ENCODE results near the gene CD99L2.

Gene CD99L2

GRCh38 chrX:150779385-150779784 lies 119.1 kb downstream of the CD99L2 start:
- no peaks in the 10 kb centered on the region for H3K9me3 ChIP-seq (ENCODE audit: control insufficient read depth, low read length)
- no peak for DNase-seq (ENCODE audit: low read depth)
- no peaks in the 10 kb centered on the region for H3K36me3 ChIP-seq (ENCODE audit: control insufficient read depth, insufficient read depth, low read length, severe bottlenecking)
- H3K9ac ChIP-seq (ENCODE audit: low read length), result no peak overlapping the region
- no peaks in the 10 kb centered on the region for H3K4me1 ChIP-seq (ENCODE audit: control insufficient read depth, insufficient read depth, low read length)
- H3K4me3 ChIP-seq (ENCODE audit: low read length), result no peak overlapping the region
- peaks cover 3% of the 10 kb centered on the region for H3K27me3 ChIP-seq (replicated peaks; ENCODE audit: control insufficient read depth, insufficient read depth, low read length)

DNA sequence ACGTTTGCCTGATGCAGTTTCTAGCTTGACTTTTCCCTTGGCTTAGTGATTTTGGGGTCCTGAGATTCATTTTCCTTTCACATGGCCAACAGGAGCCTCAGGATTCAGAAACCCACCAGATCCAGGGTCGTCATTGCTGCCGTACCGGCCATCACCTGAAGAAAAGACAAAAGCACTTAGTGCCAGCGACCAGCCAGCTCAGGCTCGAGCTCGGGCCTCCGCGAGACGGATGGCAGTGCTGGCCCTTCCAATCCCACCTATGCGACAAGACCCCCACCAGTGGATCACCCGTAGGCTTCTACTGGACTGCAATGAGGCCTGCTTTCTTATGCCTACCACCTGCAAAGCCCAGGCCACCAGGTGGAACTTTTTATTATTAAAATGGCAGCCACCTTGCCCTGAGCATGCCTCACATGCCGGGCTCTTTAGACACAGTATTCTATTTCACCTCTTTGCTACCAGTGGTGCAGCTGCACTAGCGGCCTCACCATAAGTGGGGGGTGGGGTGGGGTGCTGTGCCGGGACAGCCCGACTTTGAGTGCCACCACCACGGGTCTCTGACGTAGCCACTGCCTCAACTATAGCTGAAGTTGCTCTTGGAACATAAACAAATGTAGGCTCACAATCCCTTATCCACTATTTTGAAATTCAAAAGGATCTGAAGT lies 121.0 kb downstream of the CD99L2 start:
- H3K36me3 ChIP-seq (ENCODE audit: control insufficient read depth, insufficient read depth, low read length, severe bottlenecking), result no peaks in the 10 kb centered on the region
- no peaks in the 10 kb centered on the region for H3K27me3 ChIP-seq (replicated peaks; ENCODE audit: control insufficient read depth, insufficient read depth, low read length)
- no peaks in the 10 kb centered on the region for H3K9me3 ChIP-seq (ENCODE audit: control insufficient read depth, low read length)
- DNase-seq (ENCODE audit: low read depth), result no peak
- peaks cover 4% of the 10 kb centered on the region for H3K4me1 ChIP-seq (ENCODE audit: control insufficient read depth, insufficient read depth, low read length)
- no peak overlapping the region for H3K9ac ChIP-seq (ENCODE audit: low read length)
- no peak overlapping the region for H3K4me3 ChIP-seq (ENCODE audit: low read length)

DNA sequence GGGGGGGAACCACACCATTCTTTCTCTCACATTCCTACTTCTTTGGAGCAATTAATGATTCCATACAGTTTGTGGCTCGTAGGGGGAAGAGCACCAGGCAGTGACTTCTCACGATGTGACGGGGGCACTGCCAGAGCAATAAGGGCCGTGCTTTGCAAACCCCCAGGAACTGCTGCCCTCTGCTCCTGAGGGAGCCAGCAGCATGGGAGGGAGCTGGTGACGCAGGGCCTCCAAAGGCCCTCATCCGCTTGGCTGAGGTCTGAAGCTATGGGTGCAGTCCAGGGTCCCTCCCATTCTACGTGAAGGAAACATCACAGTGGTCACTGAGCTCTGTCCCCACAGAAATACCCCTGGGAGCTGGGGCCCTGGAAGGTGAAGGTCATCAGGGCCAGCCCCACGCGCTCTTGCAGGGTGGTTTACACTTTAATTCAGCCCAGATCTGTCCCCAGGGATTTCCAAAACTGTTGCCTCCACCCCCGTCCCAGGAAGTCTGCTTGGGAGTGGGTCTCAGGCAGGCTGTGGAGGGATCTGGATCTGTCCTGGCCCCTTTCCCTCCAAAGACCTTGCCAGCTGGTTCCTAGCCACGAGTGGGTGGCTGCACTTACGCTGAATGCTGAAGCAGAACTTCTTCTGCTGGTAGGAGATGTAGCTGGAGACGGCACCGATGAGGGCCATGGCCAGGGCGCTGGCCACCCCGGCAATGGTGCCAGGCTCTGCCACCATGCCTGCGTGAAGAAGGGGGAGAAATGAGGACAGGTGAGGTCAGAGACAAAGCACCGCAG lies 122.7 kb downstream of the CD99L2 start:
- no peaks in the 10 kb centered on the region for H3K27me3 ChIP-seq (replicated peaks; ENCODE audit: control insufficient read depth, insufficient read depth, low read length)
- no peaks in the 10 kb centered on the region for H3K36me3 ChIP-seq (ENCODE audit: control insufficient read depth, insufficient read depth, low read length, severe bottlenecking)
- H3K4me3 ChIP-seq (ENCODE audit: low read length), result no peak overlapping the region
- peaks cover 6% of the 10 kb centered on the region for H3K4me1 ChIP-seq (ENCODE audit: control insufficient read depth, insufficient read depth, low read length)
- DNase-seq (ENCODE audit: low read depth), result no peak
- H3K9ac ChIP-seq (ENCODE audit: low read length), result no peak overlapping the region
- H3K9me3 ChIP-seq (ENCODE audit: control insufficient read depth, low read length), result no peaks in the 10 kb centered on the region

DNA sequence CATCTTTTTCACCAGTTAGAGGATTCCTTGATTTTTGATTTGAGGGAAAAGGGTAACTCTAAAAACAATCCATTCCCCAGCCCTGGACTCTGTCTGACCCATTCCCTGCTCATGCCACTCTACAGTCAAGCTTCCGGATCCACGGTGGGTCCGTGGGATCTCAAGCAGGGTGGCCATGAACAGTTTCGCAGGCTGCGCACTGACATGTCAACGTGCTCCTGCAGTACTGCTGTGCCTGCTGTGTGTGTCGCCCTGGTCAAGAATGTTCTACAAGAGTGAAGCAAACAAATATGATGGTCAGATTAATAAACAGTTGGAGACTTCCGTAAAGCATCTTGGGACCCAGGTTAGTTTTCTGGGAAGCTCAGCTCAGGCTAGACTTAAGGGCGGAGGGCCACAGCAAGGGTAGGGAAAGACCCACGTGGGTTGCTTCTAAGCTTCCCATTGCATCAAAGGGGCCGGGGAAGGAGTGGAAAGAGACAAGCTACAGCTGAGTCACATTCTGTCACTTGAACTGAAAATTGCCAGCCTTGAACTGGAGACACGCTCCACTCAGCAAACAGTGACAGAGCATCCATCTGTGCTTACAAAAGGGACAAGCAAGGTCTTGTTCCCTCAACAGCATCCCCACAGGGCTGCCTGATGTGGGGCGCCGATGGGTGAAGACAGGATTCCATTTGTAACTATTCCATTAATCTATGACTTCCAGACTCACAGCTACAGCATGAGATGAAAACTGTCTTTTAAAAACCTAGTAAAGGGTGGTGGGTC lies 123.5 kb downstream of the CD99L2 start:
- Histone ChIP-seq H3K9ac (ENCODE audit: low read length) (no peak overlapping the region), H3K9me3 (ENCODE audit: control insufficient read depth, low read length) (no peaks in the 10 kb centered on the region), H3K4me1 (ENCODE audit: control insufficient read depth, insufficient read depth, low read length) (peaks cover 6% of the 10 kb centered on the region), H3K4me3 (ENCODE audit: low read length) (no peak overlapping the region), H3K36me3 (ENCODE audit: control insufficient read depth, insufficient read depth, low read length, severe bottlenecking) (no peaks in the 10 kb centered on the region), H3K27me3 (replicated peaks; ENCODE audit: control insufficient read depth, insufficient read depth, low read length) (no peaks in the 10 kb centered on the region)
- DNase-seq (ENCODE audit: low read depth), result no peak

GRCh38 chrX:150773634-150774033 lies 124.8 kb downstream of the CD99L2 start:
- Histone ChIP-seq H3K9ac (ENCODE audit: low read length) (no peak overlapping the region), H3K36me3 (ENCODE audit: control insufficient read depth, insufficient read depth, low read length, severe bottlenecking) (no peaks in the 10 kb centered on the region), H3K4me1 (ENCODE audit: control insufficient read depth, insufficient read depth, low read length) (peaks cover 6% of the 10 kb centered on the region), H3K9me3 (ENCODE audit: control insufficient read depth, low read length) (no peaks in the 10 kb centered on the region), H3K4me3 (ENCODE audit: low read length) (no peak overlapping the region), H3K27me3 (replicated peaks; ENCODE audit: control insufficient read depth, insufficient read depth, low read length) (no peaks in the 10 kb centered on the region)
- DNase-seq (ENCODE audit: low read depth), result no peak

DNA sequence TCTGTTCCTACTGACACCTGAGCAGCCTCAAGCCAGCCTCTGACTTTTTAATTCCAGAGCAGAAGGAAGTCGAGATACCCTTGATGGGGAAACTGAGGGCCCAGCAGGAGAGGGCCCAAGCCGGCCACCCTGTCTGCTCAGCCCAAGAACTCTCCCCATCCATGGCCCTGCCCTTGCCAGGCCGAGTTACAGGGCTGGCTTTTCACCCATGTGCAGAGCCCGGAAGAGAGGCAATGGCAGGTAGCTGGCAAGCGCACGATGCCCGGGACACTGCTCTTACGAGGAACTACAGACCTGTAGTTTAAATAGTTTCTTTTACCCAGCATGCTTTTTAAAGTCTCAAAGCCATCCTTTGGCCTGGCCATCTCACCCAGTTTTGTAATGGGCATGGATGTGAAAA lies 125.4 kb downstream of the CD99L2 start:
- H3K27me3 ChIP-seq (replicated peaks; ENCODE audit: control insufficient read depth, insufficient read depth, low read length), result no peaks in the 10 kb centered on the region
- H3K4me1 ChIP-seq (ENCODE audit: control insufficient read depth, insufficient read depth, low read length), result peaks cover 6% of the 10 kb centered on the region
- no peaks in the 10 kb centered on the region for H3K9me3 ChIP-seq (ENCODE audit: control insufficient read depth, low read length)
- no peak overlapping the region for H3K9ac ChIP-seq (ENCODE audit: low read length)
- DNase-seq (ENCODE audit: low read depth), result no peak
- no peaks in the 10 kb centered on the region for H3K36me3 ChIP-seq (ENCODE audit: control insufficient read depth, insufficient read depth, low read length, severe bottlenecking)
- no peak overlapping the region for H3K4me3 ChIP-seq (ENCODE audit: low read length)

DNA sequence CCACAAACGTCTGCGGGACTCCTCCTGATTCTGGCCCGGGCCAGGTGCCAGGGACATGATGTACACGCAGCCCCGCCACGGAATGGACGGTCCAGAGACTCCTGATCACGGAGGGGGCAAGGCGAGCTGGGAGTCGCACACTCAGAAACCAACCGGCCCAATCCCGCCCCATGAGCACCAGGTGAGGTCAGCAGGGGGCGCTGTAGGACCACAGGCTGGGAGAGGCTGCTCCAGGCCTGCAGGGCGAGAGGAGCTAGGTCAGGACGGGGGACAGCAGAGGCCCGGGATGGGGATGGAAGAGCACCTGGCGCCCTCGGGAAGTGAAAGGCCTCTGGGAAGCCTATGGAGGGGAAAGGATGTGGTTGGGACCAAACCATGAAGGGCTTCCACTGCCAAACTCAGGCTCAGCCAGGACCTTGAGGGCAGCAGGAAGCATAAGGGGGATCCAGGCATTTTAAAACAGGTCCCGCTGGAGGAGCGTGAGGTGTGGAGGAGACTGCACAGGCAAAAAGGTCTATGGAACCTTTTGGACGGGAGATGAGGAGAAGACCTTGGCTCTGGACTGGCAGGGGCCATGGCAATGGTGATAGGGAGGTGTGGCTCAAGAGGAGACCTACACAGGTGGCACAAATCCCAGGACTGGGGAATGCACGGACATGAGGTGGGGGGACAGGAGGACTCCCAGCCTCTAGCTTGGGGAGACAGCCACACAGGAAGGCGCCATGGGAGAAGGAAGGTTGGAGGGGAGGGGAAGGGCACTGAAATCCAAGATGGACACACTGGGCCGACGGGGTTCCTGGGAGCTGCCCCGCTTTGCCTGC lies 126.1 kb downstream of the CD99L2 start:
- DNase-seq (ENCODE audit: low read depth), result peak; percentile 78
- Histone ChIP-seq H3K9me3 (ENCODE audit: control insufficient read depth, low read length) (no peaks in the 10 kb centered on the region), H3K9ac (ENCODE audit: low read length) (no peak overlapping the region), H3K4me3 (ENCODE audit: low read length) (no peak overlapping the region), H3K36me3 (ENCODE audit: control insufficient read depth, insufficient read depth, low read length, severe bottlenecking) (no peaks in the 10 kb centered on the region), H3K4me1 (ENCODE audit: control insufficient read depth, insufficient read depth, low read length) (peaks cover 13% of the 10 kb centered on the region), H3K27me3 (replicated peaks; ENCODE audit: control insufficient read depth, insufficient read depth, low read length) (no peaks in the 10 kb centered on the region)

DNA sequence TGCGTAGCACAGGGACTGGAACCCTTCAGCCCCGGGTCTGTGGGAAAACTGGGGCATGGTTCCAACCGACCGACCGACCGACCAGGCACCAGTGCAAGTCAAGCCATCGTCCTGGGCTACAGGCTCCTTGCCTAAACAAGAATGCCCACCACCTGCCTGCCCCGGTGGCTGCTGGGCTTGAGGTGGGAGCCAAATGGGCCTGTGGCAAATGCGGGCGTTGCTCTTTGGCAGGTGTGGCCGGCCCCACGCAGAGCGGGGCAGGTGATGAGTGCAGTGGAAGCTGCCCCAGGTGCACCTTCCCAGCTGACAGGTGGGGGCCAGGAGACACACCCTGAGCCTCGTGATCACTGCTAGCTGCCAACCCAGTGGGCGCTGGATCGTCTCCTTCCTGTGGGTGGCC lies 127.4 kb downstream of the CD99L2 start:
- no peak for DNase-seq (ENCODE audit: low read depth)
- H3K9me3 ChIP-seq (ENCODE audit: control insufficient read depth, low read length), result no peaks in the 10 kb centered on the region
- no peak overlapping the region for H3K9ac ChIP-seq (ENCODE audit: low read length)
- no peaks in the 10 kb centered on the region for H3K36me3 ChIP-seq (ENCODE audit: control insufficient read depth, insufficient read depth, low read length, severe bottlenecking)
- peaks cover 22% of the 10 kb centered on the region for H3K4me1 ChIP-seq (ENCODE audit: control insufficient read depth, insufficient read depth, low read length)
- H3K27me3 ChIP-seq (replicated peaks; ENCODE audit: control insufficient read depth, insufficient read depth, low read length), result no peaks in the 10 kb centered on the region
- H3K4me3 ChIP-seq (ENCODE audit: low read length), result no peak overlapping the region

- DNase-seq (ENCODE audit: low read depth), result no peak
Measured at GRCh38 chrX:150770623-150771022, 127.8 kb downstream of the CD99L2 start.

DNA sequence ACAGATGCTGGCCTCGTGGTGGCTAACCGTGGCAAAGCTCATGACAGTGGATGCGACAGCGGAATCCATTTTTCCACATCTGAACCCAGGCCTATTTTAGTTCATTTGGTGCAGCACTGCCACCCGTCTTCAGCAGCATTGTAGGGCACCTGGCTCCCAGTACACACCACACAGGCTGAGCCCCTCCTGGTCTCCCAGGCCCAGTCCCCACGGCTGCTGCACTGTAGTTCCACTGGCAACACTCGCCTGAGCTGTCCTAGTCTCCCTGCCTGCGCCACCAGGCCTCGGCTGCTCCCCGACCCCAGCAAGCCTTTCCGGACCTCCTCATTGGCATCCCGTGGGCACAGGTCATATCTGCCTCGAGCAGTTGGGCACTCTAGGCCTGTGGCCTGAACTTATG lies 129.1 kb downstream of the CD99L2 start:
- Histone ChIP-seq H3K27me3 (replicated peaks; ENCODE audit: control insufficient read depth, insufficient read depth, low read length) (no peaks in the 10 kb centered on the region), H3K4me3 (ENCODE audit: low read length) (no peak overlapping the region), H3K36me3 (ENCODE audit: control insufficient read depth, insufficient read depth, low read length, severe bottlenecking) (no peaks in the 10 kb centered on the region), H3K9ac (ENCODE audit: low read length) (no peak overlapping the region), H3K9me3 (ENCODE audit: control insufficient read depth, low read length) (no peaks in the 10 kb centered on the region), H3K4me1 (ENCODE audit: control insufficient read depth, insufficient read depth, low read length) (peaks cover 22% of the 10 kb centered on the region)
- no peak for DNase-seq (ENCODE audit: low read depth)

More at GRCh38 chrX:150770623-150771022, 127.8 kb downstream of the CD99L2 start:
- H3K4me3 ChIP-seq (ENCODE audit: low read length), result no peak overlapping the region
- no peaks in the 10 kb centered on the region for H3K27me3 ChIP-seq (replicated peaks; ENCODE audit: control insufficient read depth, insufficient read depth, low read length)
- H3K9me3 ChIP-seq (ENCODE audit: control insufficient read depth, low read length), result no peaks in the 10 kb centered on the region
- H3K4me1 ChIP-seq (ENCODE audit: control insufficient read depth, insufficient read depth, low read length), result peaks cover 22% of the 10 kb centered on the region
- H3K9ac ChIP-seq (ENCODE audit: low read length), result no peak overlapping the region
- H3K36me3 ChIP-seq (ENCODE audit: control insufficient read depth, insufficient read depth, low read length, severe bottlenecking), result no peaks in the 10 kb centered on the region
